Panc1 (cell line): ENCODE results near the gene TGFBRAP1. TPM values are rescaled to one million over a fixed set of nuclear protein-coding genes. Genes with fewer than 3 reads are reported as not detected.

Experiments
- ATAC-seq: fragments of 200-7000 bp; cut with Tn5 transposase; 2 replicates; pipeline ENCODE4 v1.9.1; 2020; ENCODE audit warnings: mild to moderate bottlenecking, moderate library complexity
- BruUV-seq: library from RNA; stranded (reverse); fragments of 400-500 nt; replicated peaks from 2 replicates; lab custom pipeline; 2021; lab: Mats Ljungman, UMichigan
- CTCF ChIA-PET: fragments of 300-600 bp; sonication (Branson Sonifier 250); formaldehyde crosslinking; loops from one replicate; lab custom pipeline; 2022; ENCODE audit warnings: antibody characterized with exemption; lab: Charles Lee
- POLR2A ChIA-PET: fragments of 300-600 bp; sonication (Branson Sonifier 250); formaldehyde crosslinking; loops from one replicate; lab custom pipeline; 2022; ENCODE audit warnings: antibody characterized with exemption; lab: Charles Lee
- DNase-seq: peaks from one replicate; pipeline ENCODE4 v3.0.0-alpha.2; 2010; ENCODE audit warnings: low read depth, low spot score
- H3K27ac ChIP-seq: 2 replicates; pipeline ENCODE4 v1.5.1; 2011; ENCODE audit warnings: mild to moderate bottlenecking, low read length, inconsistent platforms
- H3K27me3 ChIP-seq: fragments of 200-500 bp; sonication (Bioruptor generic); 2 replicates; pipeline ENCODE4 v1.6.0; 2014; ENCODE audit warnings: low read length, inconsistent platforms; ENCODE audit not compliant: control insufficient read depth, insufficient read depth
- H3K36me3 ChIP-seq: fragments of 200-500 bp; sonication (Bioruptor generic); 2 replicates; pipeline ENCODE4 v1.5.1; 2014; ENCODE audit warnings: inconsistent platforms, mild to moderate bottlenecking, low read length, moderate library complexity; ENCODE audit not compliant: control insufficient read depth, insufficient read depth
- H3K4me1 ChIP-seq: 2 replicates; pipeline ENCODE4 v1.5.1; 2011; ENCODE audit warnings: inconsistent platforms, mild to moderate bottlenecking, low read length, moderate library complexity; ENCODE audit not compliant: control insufficient read depth, insufficient read depth
- H3K4me3 ChIP-seq, 2 experiments: 2 replicates each; pipeline ENCODE4 v1.5.1; 2011 to 2012; ENCODE audit warnings: low read depth in 2 of 2, low read length in 2 of 2, mild to moderate bottlenecking in 2 of 2, inconsistent platforms in 1 of 2, moderate library complexity in 1 of 2
- H3K9me3 ChIP-seq: fragments of 200-500 bp; sonication (Bioruptor generic); 2 replicates; pipeline ENCODE4 v1.5.1; 2014; ENCODE audit warnings: low read depth, mild to moderate bottlenecking, inconsistent platforms, low read length, moderate library complexity; ENCODE audit not compliant: control insufficient read depth, insufficient read depth
- CTCF ChIP-seq: fragments of 450-650 bp; IDR thresholded peaks from 2 replicates; pipeline ENCODE4 v1.5.1; 2017; ENCODE audit warnings: mild to moderate bottlenecking
- POLR2AphosphoS5 ChIP-seq: IDR thresholded peaks from 2 replicates; pipeline ENCODE4 v1.6.1; 2012; ENCODE audit warnings: mild to moderate bottlenecking, low read depth, low read length, moderate library complexity
- REST ChIP-seq, 2 experiments: IDR thresholded peaks; 2 replicates each; pipeline ENCODE4 v1.6.1; 2011 to 2012; ENCODE audit warnings: low read depth in 2 of 2, control low read depth in 1 of 2, low read length in 1 of 2, mild to moderate bottlenecking in 1 of 2, moderate library complexity in 1 of 2; ENCODE audit not compliant: insufficient read depth in 1 of 2
- SIN3A ChIP-seq: IDR thresholded peaks from 2 replicates; pipeline ENCODE4 v1.6.1; 2012; ENCODE audit warnings: low read depth, mild to moderate bottlenecking, low read length, moderate library complexity, borderline replicate concordance; ENCODE audit not compliant: insufficient read depth
- TCF7L2 ChIP-seq: IDR thresholded peaks from 2 replicates; pipeline ENCODE4 v1.6.1; 2011; ENCODE audit warnings: mild to moderate bottlenecking, low read depth, low read length, inconsistent platforms
- in situ Hi-C: cut with HindIII; loops from 2 replicates; pipeline ENCODE4 v1.10.0; 2016; ENCODE audit warnings: low sequenced_read_pairs, low pct_unique_long_range_greater_than_20kb
- intact Hi-C: fragments of 100-400 bp; cut with micrococcal nuclease; formaldehyde crosslinking; loops from one replicate; pipeline ENCODE4 v1.10.0; 2022; ENCODE audit not compliant: unreplicated experiment
- total RNA-seq: library from RNA; stranded (reverse); gene quantifications from one replicate; pipeline ENCODE4 v1.2.1, GENCODE V29; 2021; ENCODE audit not compliant: unreplicated experiment

The TGFBRAP1 gene
- total RNA-seq, 1 experiment from 2014 or later = 32.7 TPM

- no peak overlapping the region for H3K4me3 ChIP-seq
- POLR2A ChIA-PET = no interaction called here
- H3K36me3 ChIP-seq = no peaks in the 10 kb centered on the region
- TF ChIP-seq REST (IDR thresholded peaks at IDR 0.05; ENCODE audit: insufficient read depth in 1 of 2, low read depth in 2 of 2, low read length in 1 of 2) (no peak), SIN3A (no peak), POLR2AphosphoS5 (no peak), TCF7L2 (no peak), CTCF (no peak)
- no TSS peak for BruUV-seq
- no peak for DNase-seq
- no peaks in the 10 kb centered on the region for H3K27me3 ChIP-seq
- no peaks in the 10 kb centered on the region for H3K9me3 ChIP-seq
- no peak overlapping the region for H3K27ac ChIP-seq
- no peaks in the 10 kb centered on the region for H3K4me1 ChIP-seq
- no peak for ATAC-seq
- in situ Hi-C loops = no loop called here
- CTCF ChIA-PET = no interaction called here
- intact Hi-C loops = no loop called here
Measured at GRCh38 chr2:105248316-105249070, 81.0 kb downstream of the TGFBRAP1 start.

GRCh38 chr2:105244451-105244850 lies 85.1 kb downstream of the TGFBRAP1 start:
- ATAC-seq = no peak
- H3K4me1 ChIP-seq = peaks cover under 1% of the 10 kb centered on the region; the same call in 1 of the 2 replicates
- intact Hi-C loops (no loop called here), in situ Hi-C loops (no loop called here)
- no TSS peak for BruUV-seq
- no peaks in the 10 kb centered on the region for H3K36me3 ChIP-seq
- H3K4me3 ChIP-seq = no peak overlapping the region
- no peak for DNase-seq
- H3K9me3 ChIP-seq = no peaks in the 10 kb centered on the region
- TF ChIP-seq POLR2AphosphoS5 = no peak
- TF ChIP-seq SIN3A = no peak
- no peak for TF ChIP-seq TCF7L2
- no peak for TF ChIP-seq CTCF
- TF ChIP-seq REST (IDR thresholded peaks at IDR 0.05; ENCODE audit: insufficient read depth in 1 of 2, low read depth in 2 of 2, low read length in 1 of 2) = no peak
- H3K27me3 ChIP-seq = no peaks in the 10 kb centered on the region
- ChIA-PET CTCF (interaction anchor here (0.5 to 0.6 kb wide), 2 partner anchors 16 to 515 kb away, joined by 3 read pairs; no protein-coding TSS in a partner anchor), POLR2A (interaction anchor here (0.6 kb wide), 1 partner anchor 9 kb away, joined by 3 read pairs; no protein-coding TSS in a partner anchor)
- H3K27ac ChIP-seq = no peak overlapping the region
